IMR-90 (cell line): ENCODE results near the gene KRTAP10-1. TPM values are rescaled to one million over a fixed set of nuclear protein-coding genes. Genes with fewer than 3 reads are reported as not detected.

Experiments
- ATAC-seq: fragments of 200-7000 bp; cut with Tn5 transposase; 2 replicates; pipeline ENCODE4 v1.9.1; 2020; ENCODE audit warnings: low read depth, mild to moderate bottlenecking, moderate library complexity
- BruUV-seq: library from RNA; stranded (reverse); fragments of 400-500 nt; replicated peaks from 2 replicates; lab custom pipeline; 2021; lab: Mats Ljungman, UMichigan
- CTCF ChIA-PET: fragments of 300-600 bp; formaldehyde crosslinking; extraction: SDS; loops from one replicate; lab custom pipeline; 2021; ENCODE audit warnings: antibody characterized with exemption; lab: Yijun Ruan, JAX
- POLR2A ChIA-PET: fragments of 300-600 bp; sonication (Branson Sonifier 250); formaldehyde crosslinking; loops from one replicate; lab custom pipeline; 2022; ENCODE audit warnings: antibody characterized with exemption; ENCODE audit not compliant: unreplicated experiment; lab: Charles Lee
- DNase-seq: peaks from one replicate; pipeline ENCODE4 v3.0.0; 2013
- H2AFZ ChIP-seq: replicated peaks from 2 replicates; pipeline ENCODE3; 2013; ENCODE audit warnings: low read length, mild to moderate bottlenecking; ENCODE audit not compliant: poor library complexity
- H2AK5ac ChIP-seq: 2 replicates; pipeline ENCODE4 v1.6.1; 2013; ENCODE audit warnings: low read depth, low read length, inconsistent platforms
- H2AK9ac ChIP-seq: replicated peaks from 2 replicates; pipeline ENCODE3; 2013; ENCODE audit warnings: mild to moderate bottlenecking, low read depth, low read length, moderate library complexity; ENCODE audit not compliant: poor library complexity
- H2BK120ac ChIP-seq: 2 replicates; pipeline ENCODE4 v1.6.1; 2013; ENCODE audit warnings: low read depth, low read length, inconsistent platforms
- H2BK15ac ChIP-seq: 3 replicates; pipeline ENCODE4 v1.6.1; 2013; ENCODE audit warnings: low read depth, low read length, inconsistent platforms
- H2BK20ac ChIP-seq: 2 replicates; pipeline ENCODE4 v1.6.1; 2013; ENCODE audit warnings: low read depth, mild to moderate bottlenecking, inconsistent platforms, low read length, moderate library complexity
- H2BK5ac ChIP-seq: 2 replicates; pipeline ENCODE4 v1.6.1; 2013; ENCODE audit warnings: mild to moderate bottlenecking, low read depth, low read length, inconsistent platforms; ENCODE audit not compliant: poor library complexity, severe bottlenecking
- H3K14ac ChIP-seq: replicated peaks from 2 replicates; pipeline ENCODE4 v1.6.1; 2013; ENCODE audit warnings: low read depth, low read length, inconsistent platforms
- H3K18ac ChIP-seq: 2 replicates; pipeline ENCODE4 v1.6.1; 2013; ENCODE audit warnings: low read depth, low read length, control low read depth
- H3K23ac ChIP-seq: 2 replicates; pipeline ENCODE4 v1.6.1; 2013; ENCODE audit warnings: low read depth, low read length, inconsistent platforms
- H3K27ac ChIP-seq: 2 replicates; pipeline ENCODE4 v1.5.1; 2013; ENCODE audit warnings: mild to moderate bottlenecking, control low read depth, low read length; ENCODE audit not compliant: insufficient read depth
- H3K27me3 ChIP-seq: 2 replicates; pipeline ENCODE4 v1.6.1; 2013; ENCODE audit warnings: low read length; ENCODE audit not compliant: control insufficient read depth, insufficient read depth
- H3K36me3 ChIP-seq: 2 replicates; pipeline ENCODE4 v1.6.1; 2013; ENCODE audit warnings: low read length, mixed read lengths; ENCODE audit not compliant: control insufficient read depth, insufficient read depth
- H3K4ac ChIP-seq: 2 replicates; pipeline ENCODE4 v1.6.1; 2013; ENCODE audit warnings: low read depth, low read length, inconsistent platforms
- H3K4me1 ChIP-seq: 2 replicates; pipeline ENCODE4 v1.6.1; 2013; ENCODE audit warnings: low read length, mixed read lengths; ENCODE audit not compliant: control insufficient read depth, insufficient read depth
- H3K4me2 ChIP-seq: 2 replicates; pipeline ENCODE4 v1.6.1; 2013; ENCODE audit warnings: low read depth, mild to moderate bottlenecking, control low read depth, low read length, moderate library complexity
- H3K4me3 ChIP-seq: 2 replicates; pipeline ENCODE4 v1.5.1; 2013; ENCODE audit warnings: low read depth, mild to moderate bottlenecking, control low read depth, low read length, moderate library complexity; ENCODE audit not compliant: insufficient read depth
- H3K56ac ChIP-seq: 2 replicates; pipeline ENCODE4 v1.6.1; 2013; ENCODE audit warnings: low read length, inconsistent platforms; ENCODE audit not compliant: insufficient read depth; ENCODE audit errors: extremely low read depth
- H3K79me1 ChIP-seq, 2 experiments: 2 replicates each; pipeline ENCODE4 v1.6.1; 2013; ENCODE audit warnings: low read length in 2 of 2, inconsistent platforms in 1 of 2, low read depth in 1 of 2
- H3K9ac ChIP-seq: 2 replicates; pipeline ENCODE4 v1.6.1; 2013; ENCODE audit warnings: low read depth, low read length, control low read depth
- H3K9me1 ChIP-seq: 2 replicates; pipeline ENCODE4 v1.6.1; 2013; ENCODE audit warnings: low read length, inconsistent platforms; ENCODE audit not compliant: insufficient read depth
- H3K9me3 ChIP-seq: 2 replicates; pipeline ENCODE4 v1.6.1; 2013; ENCODE audit warnings: low read length; ENCODE audit not compliant: control insufficient read depth, insufficient read depth
- H4K20me1 ChIP-seq: 2 replicates; pipeline ENCODE4 v1.6.1; 2013; ENCODE audit warnings: low read length, inconsistent platforms; ENCODE audit not compliant: insufficient read depth
- H4K5ac ChIP-seq: 2 replicates; pipeline ENCODE4 v1.6.1; 2013; ENCODE audit warnings: mild to moderate bottlenecking, low read depth, low read length, control low read depth
- H4K8ac ChIP-seq, 2 experiments: 2 replicates each; pipeline ENCODE4 v1.6.1; 2013; ENCODE audit warnings: low read depth in 2 of 2, low read length in 2 of 2, control low read depth in 1 of 2, inconsistent platforms in 1 of 2
- H4K91ac ChIP-seq: 2 replicates; pipeline ENCODE4 v1.6.1; 2013; ENCODE audit warnings: low read depth, low read length, inconsistent platforms; ENCODE audit not compliant: insufficient read depth
- BHLHE40 ChIP-seq: fragments of 150-350 bp; IDR thresholded peaks from 2 replicates; pipeline ENCODE4 v1.6.1; 2016; ENCODE audit warnings: mild to moderate bottlenecking, low read depth, low read length
- CHD1 ChIP-seq: IDR thresholded peaks from 2 replicates; pipeline ENCODE4 v1.6.1; 2012; ENCODE audit warnings: low read depth, low read length, improper control_type of control experiment
- CTCF ChIP-seq: conservative IDR thresholded peaks from 2 replicates; pipeline ENCODE4 v1.5.1; 2012; ENCODE audit warnings: mild to moderate bottlenecking, low read depth, low read length, improper control_type of control experiment
- ELK1 ChIP-seq: fragments of 150-350 bp; IDR thresholded peaks from 2 replicates; pipeline ENCODE4 v1.6.1; 2016; ENCODE audit warnings: low read depth, mild to moderate bottlenecking, low read length, moderate library complexity, borderline replicate concordance
- MAFK ChIP-seq: IDR thresholded peaks from 2 replicates; pipeline ENCODE4 v1.6.1; 2012; ENCODE audit warnings: low read depth, low read length, improper control_type of control experiment
- MXI1 ChIP-seq: IDR thresholded peaks from 2 replicates; pipeline ENCODE4 v1.6.1; 2012; ENCODE audit warnings: low read depth, mild to moderate bottlenecking, low read length, moderate library complexity, borderline replicate concordance
- RAD21 ChIP-seq: IDR thresholded peaks from 2 replicates; pipeline ENCODE4 v1.6.1; 2012; ENCODE audit warnings: low read length, improper control_type of control experiment
- RCOR1 ChIP-seq: IDR thresholded peaks from 2 replicates; pipeline ENCODE4 v1.6.1; 2012; ENCODE audit warnings: mild to moderate bottlenecking, low read length, improper control_type of control experiment; ENCODE audit not compliant: insufficient replicate concordance
- RFX5 ChIP-seq: IDR thresholded peaks from 2 replicates; pipeline ENCODE4 v1.8.0; 2012; ENCODE audit warnings: low read depth, mild to moderate bottlenecking, low read length, moderate library complexity
- SMC3 ChIP-seq: fragments of 150-350 bp; IDR thresholded peaks from 2 replicates; pipeline ENCODE4 v1.6.1; 2016; ENCODE audit warnings: low read depth, mild to moderate bottlenecking, antibody characterized with exemption, low read length, moderate library complexity
- WGBS, 2 experiments: methylation state at CpG; one replicate each; pipeline versions ENCODE4 v1.1.5 to v1.1.7; 2013; ENCODE audit warnings: missing lambda C conversion rate in 2 of 2; ENCODE audit not compliant: insufficient read length in 1 of 2; ENCODE audit errors: extremely low coverage in 2 of 2; 5-methylcytosine and 5-hydroxymethylcytosine counted together
- dilution Hi-C: fragments of 300-500 bp; cut with HindIII; formaldehyde crosslinking; loops from one replicate; pipeline ENCODE4 v1.14.3; 2018; ENCODE audit warnings: low sequenced_read_pairs; ENCODE audit not compliant: unreplicated experiment
- in situ Hi-C: fragments of 300-500 bp; cut with MboI; formaldehyde crosslinking; loops from 3 replicates; pipeline ENCODE4 v1.14.3; 2019; ENCODE audit warnings: low sequenced_read_pairs, inconsistent platforms, mixed read lengths
- intact Hi-C: fragments of 100-400 bp; cut with micrococcal nuclease; formaldehyde crosslinking; loops from 2 replicates; pipeline ENCODE4 v1.10.0; 2022
- polyA plus RNA-seq, 3 experiments: library from polyadenylated mRNA; depleted of rRNA; stranded (reverse); fragments of >200 nt; gene quantifications; 2 replicates each; pipeline ENCODE4 v1.2.3, GENCODE V29; 2012; ENCODE audit warnings: low replicate concordance in 1 of 3
- total RNA-seq: library from RNA; depleted of rRNA; stranded (reverse); fragments of >200 nt; gene quantifications from 2 replicates; pipeline ENCODE4 v1.2.3, GENCODE V29; 2012
- TF ChIP-seq, protein P1 (sequence below): fragments of 150-350 bp; IDR thresholded peaks from 2 replicates; pipeline ENCODE4 v1.6.1; 2017; ENCODE audit warnings: mild to moderate bottlenecking, antibody characterized with exemption, low read length, low read depth

The KRTAP10-1 gene
- total and polyA plus RNA-seq, 2 of the 4 experiments (the other 2 are of a cell fraction): not detected

GRCh38 chr21:44492567-44493385 is 47.2 kb downstream of the KRTAP10-1 start (continued):
- TF ChIP-seq, protein P1, sequence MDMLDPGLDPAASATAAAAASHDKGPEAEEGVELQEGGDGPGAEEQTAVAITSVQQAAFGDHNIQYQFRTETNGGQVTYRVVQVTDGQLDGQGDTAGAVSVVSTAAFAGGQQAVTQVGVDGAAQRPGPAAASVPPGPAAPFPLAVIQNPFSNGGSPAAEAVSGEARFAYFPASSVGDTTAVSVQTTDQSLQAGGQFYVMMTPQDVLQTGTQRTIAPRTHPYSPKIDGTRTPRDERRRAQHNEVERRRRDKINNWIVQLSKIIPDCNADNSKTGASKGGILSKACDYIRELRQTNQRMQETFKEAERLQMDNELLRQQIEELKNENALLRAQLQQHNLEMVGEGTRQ: no peak

DNA sequence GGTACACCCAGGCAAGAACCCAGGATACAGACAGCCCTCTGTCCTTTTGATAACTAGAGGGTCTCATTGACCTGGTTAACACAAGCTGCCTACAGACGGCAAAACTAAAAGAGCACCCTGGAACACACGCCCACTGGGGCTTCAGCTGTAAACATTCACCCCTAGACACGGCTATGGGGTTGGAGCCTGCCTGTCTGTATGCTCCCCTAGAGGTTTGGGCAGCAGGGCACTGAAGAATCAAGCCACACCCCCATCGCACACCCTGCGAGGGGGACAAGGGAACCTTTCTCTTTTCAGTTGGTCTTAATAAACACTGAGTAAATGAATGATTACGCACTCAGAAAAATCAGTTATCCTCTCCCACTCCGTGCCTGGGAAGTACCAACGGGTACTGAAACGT is 49.2 kb downstream of the KRTAP10-1 start:
- no peak overlapping the region for H3K4me3 ChIP-seq
- no peak overlapping the region for H4K8ac ChIP-seq
- no peaks in the 10 kb centered on the region for H3K9me1 ChIP-seq
- no peak for DNase-seq
- no peaks in the 10 kb centered on the region for H3K4me1 ChIP-seq
- no peak overlapping the region for H2AK5ac ChIP-seq
- peaks cover 3% of the 10 kb centered on the region; the same call in 1 of the 2 replicates for H3K27me3 ChIP-seq
- no peak overlapping the region for H3K27ac ChIP-seq
- no peak overlapping the region for H3K4me2 ChIP-seq
- H2BK5ac ChIP-seq: no peak overlapping the region
- intact Hi-C loops (no loop called here), dilution Hi-C loops (no loop called here), in situ Hi-C loops (no loop called here)
- H4K91ac ChIP-seq: no peak overlapping the region
- no peak overlapping the region for H2AK9ac ChIP-seq
- no peak overlapping the region for H2BK15ac ChIP-seq
- no peak overlapping the region for H2BK20ac ChIP-seq
- no peak overlapping the region for H2BK120ac ChIP-seq
- WGBS, 2 experiments: no CpG with 5 or more reads among the region's 9 CpGs
- no peak overlapping the region for H3K9ac ChIP-seq
- H3K4ac ChIP-seq: no peak overlapping the region
- POLR2A ChIA-PET: no interaction called here
- no peak overlapping the region for H3K23ac ChIP-seq
- peaks cover 24% of the 10 kb centered on the region for H3K9me3 ChIP-seq
- ATAC-seq: no peak
- H2AFZ ChIP-seq: no peak overlapping the region
- no peak overlapping the region for H4K5ac ChIP-seq
- H4K20me1 ChIP-seq: no peaks in the 10 kb centered on the region
- H3K56ac ChIP-seq: no peak overlapping the region
- no peaks in the 10 kb centered on the region for H3K79me1 ChIP-seq
- BruUV-seq: no TSS peak
- no peak for TF ChIP-seq RCOR1
- TF ChIP-seq MXI1: no peak
- TF ChIP-seq RAD21: no peak
- no peak for TF ChIP-seq MAFK
- no peak for TF ChIP-seq CHD1
- TF ChIP-seq BHLHE40: no peak
- no peak for TF ChIP-seq ELK1
- TF ChIP-seq SMC3: no peak
- TF ChIP-seq RFX5: no peak
- no peak for TF ChIP-seq CTCF
- CTCF ChIA-PET: interaction anchor here (1.3 kb wide), 1 partner anchor 11 kb away, joined by 4 read pairs; no protein-coding TSS in a partner anchor
- H3K18ac ChIP-seq: no peak overlapping the region
- no peaks in the 10 kb centered on the region for H3K36me3 ChIP-seq
- H3K14ac ChIP-seq: no peak overlapping the region
